ENCODE results near the gene ACSBG1.

Gene ACSBG1

GRCh38 chr15:78201281-78202190 lies 32.8 kb downstream of the ACSBG1 start:
- no peak for DNase-seq

GRCh38 chr15:78200276-78200930 lies 34.0 kb downstream of the ACSBG1 start:
- DNase-seq = no peak

- DNase-seq = no peak
Observed at GRCh38 chr15:78197632-78198031, 36.7 kb downstream of the ACSBG1 start.

- peak; percentile 50 to 55 for DNase-seq
Observed at GRCh38 chr15:78195735-78196201, 38.6 kb downstream of the ACSBG1 start.

- DNase-seq = no peak
Observed at GRCh38 chr15:78194568-78194925, 39.8 kb downstream of the ACSBG1 start.

GRCh38 chr15:78193731-78194567 lies 40.4 kb downstream of the ACSBG1 start:
- DNase-seq = no peak

- DNase-seq = no peak
Observed at GRCh38 chr15:78192826-78193594, 41.4 kb downstream of the ACSBG1 start.

GRCh38 chr15:78182821-78183220 lies 51.5 kb downstream of the ACSBG1 start:
- no peak for DNase-seq

- no peak for DNase-seq
Observed at GRCh38 chr15:78182336-78182700, 52.0 kb downstream of the ACSBG1 start.

- no peak for DNase-seq
Observed at GRCh38 chr15:78179906-78180305, 54.5 kb downstream of the ACSBG1 start.

- DNase-seq = no peak
Observed at GRCh38 chr15:78179286-78179840, 55.0 kb downstream of the ACSBG1 start.

- DNase-seq = no peak
Observed at GRCh38 chr15:78178064-78178463, 56.3 kb downstream of the ACSBG1 start.

GRCh38 chr15:78177447-78177873 lies 56.9 kb downstream of the ACSBG1 start:
- peak in 1 of 2 donors; percentile 19 for DNase-seq

- no peak for DNase-seq
Observed at GRCh38 chr15:78175330-78175729, 59.0 kb downstream of the ACSBG1 start.

GRCh38 chr15:78174401-78174800 lies 60.0 kb downstream of the ACSBG1 start:
- DNase-seq = no peak

- no peak for DNase-seq
Observed at GRCh38 chr15:78171864-78172472, 62.4 kb downstream of the ACSBG1 start.

- DNase-seq = no peak
Observed at GRCh38 chr15:78170848-78171773, 63.3 kb downstream of the ACSBG1 start.

- DNase-seq = no peak
Observed at GRCh38 chr15:78168608-78169007, 65.8 kb downstream of the ACSBG1 start.

- peak in 1 of 2 donors; percentile 35 for DNase-seq
Observed at GRCh38 chr15:78167227-78167888, 67.0 kb downstream of the ACSBG1 start.

- no peak for DNase-seq
Observed at GRCh38 chr15:78164010-78164409, 70.4 kb downstream of the ACSBG1 start.

Measured in CD4-positive, alpha-beta T cell treated with Interleukin-1 beta for 1 hour (primary cell).